HL-60 (cell line): ENCODE measurements around the gene ANKS3.

Source experiments
- DNase-seq, 2 experiments: peaks; one replicate each; pipeline ENCODE4 v3.0.0-alpha.2; 2010 to 2020; ENCODE audit warnings: low read depth in 1 of 2, low spot score in 1 of 2
- H3K27ac ChIP-seq: fragments of 250-450 bp; sonication (Bioruptor Pico); replicated peaks from 2 replicates; pipeline ENCODE4 v1.5.1; 2020; ENCODE audit warnings: mild to moderate bottlenecking, moderate library complexity
- H3K27me3 ChIP-seq: fragments of 250-450 bp; sonication (Bioruptor Pico); 2 replicates; pipeline ENCODE4 v1.5.1; 2021; ENCODE audit warnings: mild to moderate bottlenecking, moderate library complexity; ENCODE audit not compliant: insufficient read depth, poor library complexity, severe bottlenecking
- H3K4me3 ChIP-seq: replicated peaks from 2 replicates; pipeline ENCODE4 v1.5.1; 2011; ENCODE audit warnings: mild to moderate bottlenecking, control low read depth, low read length; ENCODE audit not compliant: insufficient read depth
- GABPA ChIP-seq: IDR thresholded peaks from 2 replicates; pipeline ENCODE4 v1.6.1; 2012; ENCODE audit warnings: low read depth
- POLR2AphosphoS5 ChIP-seq: IDR thresholded peaks from 2 replicates; pipeline ENCODE4 v1.6.1; 2012; ENCODE audit warnings: low read depth
- SPI1 ChIP-seq: IDR thresholded peaks from 2 replicates; pipeline ENCODE4 v1.6.1; 2012; ENCODE audit warnings: low read depth, mild to moderate bottlenecking, borderline replicate concordance
- TF ChIP-seq, protein P1 (sequence below): IDR thresholded peaks from 2 replicates; pipeline ENCODE4 v1.6.1; 2012; ENCODE audit warnings: low read depth; ENCODE audit not compliant: insufficient replicate concordance
- TF ChIP-seq, protein P2 (sequence below): IDR thresholded peaks from one replicate; pipeline ENCODE4 v1.5.1; 2011; ENCODE audit warnings: low read length, control low read depth, inconsistent platforms; ENCODE audit not compliant: insufficient read depth

ANKS3 gene

DNA sequence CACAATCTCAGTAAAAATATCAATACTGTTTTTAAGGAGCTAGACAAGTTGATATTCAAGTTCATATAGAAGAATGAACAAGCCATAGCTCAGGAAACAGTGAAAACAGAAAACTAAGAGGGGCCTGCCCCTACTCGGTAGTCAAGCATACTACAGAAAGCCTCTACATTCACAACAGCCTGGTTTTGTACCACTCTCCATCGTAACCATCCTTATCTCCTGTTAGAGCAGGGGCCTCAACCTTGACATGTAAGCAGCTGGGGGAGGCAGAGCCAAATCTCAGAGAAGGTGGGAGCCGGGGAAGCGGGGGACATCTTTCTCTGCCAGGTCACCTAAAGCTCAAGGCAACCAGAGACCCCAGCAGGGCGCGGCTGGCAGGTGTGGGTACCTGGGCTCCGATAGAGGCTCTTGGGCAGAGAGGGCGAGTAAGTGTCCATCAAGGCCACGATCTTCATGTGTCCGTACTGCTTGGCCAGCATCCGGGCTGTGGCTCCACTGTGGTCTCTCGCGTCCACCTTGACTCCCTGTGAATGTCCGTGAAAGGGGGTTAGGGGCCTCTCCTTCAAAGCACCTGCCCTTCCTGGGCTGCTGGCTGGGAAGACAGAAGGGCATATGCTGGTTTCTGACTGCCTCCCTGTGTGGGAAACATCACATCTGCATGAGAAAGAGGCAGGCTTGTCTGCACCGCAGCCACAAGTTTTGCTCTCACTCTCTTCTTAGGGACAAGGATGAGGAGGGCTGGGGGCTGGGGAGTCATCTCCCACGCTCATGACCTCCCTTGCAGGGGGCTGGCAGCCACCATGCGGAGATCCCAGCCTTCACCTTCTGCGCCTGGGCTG, 20.2 kb downstream of the ANKS3 start:
- no peak for DNase-seq
- Histone ChIP-seq H3K4me3 (no peak overlapping the region), H3K27me3 (no peaks in the 10 kb centered on the region), H3K27ac (no peak overlapping the region)
- TF ChIP-seq POLR2AphosphoS5 (no peak), SPI1 (no peak), GABPA (no peak)
- TF ChIP-seq, protein P1, sequence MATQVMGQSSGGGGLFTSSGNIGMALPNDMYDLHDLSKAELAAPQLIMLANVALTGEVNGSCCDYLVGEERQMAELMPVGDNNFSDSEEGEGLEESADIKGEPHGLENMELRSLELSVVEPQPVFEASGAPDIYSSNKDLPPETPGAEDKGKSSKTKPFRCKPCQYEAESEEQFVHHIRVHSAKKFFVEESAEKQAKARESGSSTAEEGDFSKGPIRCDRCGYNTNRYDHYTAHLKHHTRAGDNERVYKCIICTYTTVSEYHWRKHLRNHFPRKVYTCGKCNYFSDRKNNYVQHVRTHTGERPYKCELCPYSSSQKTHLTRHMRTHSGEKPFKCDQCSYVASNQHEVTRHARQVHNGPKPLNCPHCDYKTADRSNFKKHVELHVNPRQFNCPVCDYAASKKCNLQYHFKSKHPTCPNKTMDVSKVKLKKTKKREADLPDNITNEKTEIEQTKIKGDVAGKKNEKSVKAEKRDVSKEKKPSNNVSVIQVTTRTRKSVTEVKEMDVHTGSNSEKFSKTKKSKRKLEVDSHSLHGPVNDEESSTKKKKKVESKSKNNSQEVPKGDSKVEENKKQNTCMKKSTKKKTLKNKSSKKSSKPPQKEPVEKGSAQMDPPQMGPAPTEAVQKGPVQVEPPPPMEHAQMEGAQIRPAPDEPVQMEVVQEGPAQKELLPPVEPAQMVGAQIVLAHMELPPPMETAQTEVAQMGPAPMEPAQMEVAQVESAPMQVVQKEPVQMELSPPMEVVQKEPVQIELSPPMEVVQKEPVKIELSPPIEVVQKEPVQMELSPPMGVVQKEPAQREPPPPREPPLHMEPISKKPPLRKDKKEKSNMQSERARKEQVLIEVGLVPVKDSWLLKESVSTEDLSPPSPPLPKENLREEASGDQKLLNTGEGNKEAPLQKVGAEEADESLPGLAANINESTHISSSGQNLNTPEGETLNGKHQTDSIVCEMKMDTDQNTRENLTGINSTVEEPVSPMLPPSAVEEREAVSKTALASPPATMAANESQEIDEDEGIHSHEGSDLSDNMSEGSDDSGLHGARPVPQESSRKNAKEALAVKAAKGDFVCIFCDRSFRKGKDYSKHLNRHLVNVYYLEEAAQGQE = no peak
- TF ChIP-seq, protein P2, sequence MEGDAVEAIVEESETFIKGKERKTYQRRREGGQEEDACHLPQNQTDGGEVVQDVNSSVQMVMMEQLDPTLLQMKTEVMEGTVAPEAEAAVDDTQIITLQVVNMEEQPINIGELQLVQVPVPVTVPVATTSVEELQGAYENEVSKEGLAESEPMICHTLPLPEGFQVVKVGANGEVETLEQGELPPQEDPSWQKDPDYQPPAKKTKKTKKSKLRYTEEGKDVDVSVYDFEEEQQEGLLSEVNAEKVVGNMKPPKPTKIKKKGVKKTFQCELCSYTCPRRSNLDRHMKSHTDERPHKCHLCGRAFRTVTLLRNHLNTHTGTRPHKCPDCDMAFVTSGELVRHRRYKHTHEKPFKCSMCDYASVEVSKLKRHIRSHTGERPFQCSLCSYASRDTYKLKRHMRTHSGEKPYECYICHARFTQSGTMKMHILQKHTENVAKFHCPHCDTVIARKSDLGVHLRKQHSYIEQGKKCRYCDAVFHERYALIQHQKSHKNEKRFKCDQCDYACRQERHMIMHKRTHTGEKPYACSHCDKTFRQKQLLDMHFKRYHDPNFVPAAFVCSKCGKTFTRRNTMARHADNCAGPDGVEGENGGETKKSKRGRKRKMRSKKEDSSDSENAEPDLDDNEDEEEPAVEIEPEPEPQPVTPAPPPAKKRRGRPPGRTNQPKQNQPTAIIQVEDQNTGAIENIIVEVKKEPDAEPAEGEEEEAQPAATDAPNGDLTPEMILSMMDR = no peak

DNA sequence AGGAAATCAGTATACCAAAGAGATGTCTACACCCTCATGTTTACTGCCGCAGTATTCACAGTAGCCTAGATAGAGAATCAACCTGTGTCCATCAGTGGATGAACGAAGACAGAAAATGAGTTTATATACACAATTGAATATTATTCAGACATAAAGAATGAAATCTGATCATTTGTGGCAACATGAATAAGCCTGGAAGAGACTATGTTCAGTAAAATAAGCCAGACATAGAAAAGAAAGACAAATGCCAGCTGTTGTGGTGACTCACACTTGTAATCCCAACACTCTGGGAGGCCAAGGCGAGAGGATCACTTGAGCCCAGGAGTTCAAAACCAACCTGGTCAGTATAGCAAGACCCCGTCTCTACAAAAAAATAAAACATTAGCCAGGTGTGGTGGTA, 24.6 kb downstream of the ANKS3 start:
- no peak for DNase-seq
- Histone ChIP-seq H3K4me3 (no peak overlapping the region), H3K27me3 (no peaks in the 10 kb centered on the region), H3K27ac (no peak overlapping the region)
- TF ChIP-seq, protein P1 = no peak
- TF ChIP-seq POLR2AphosphoS5 = no peak
- TF ChIP-seq SPI1 = no peak
- TF ChIP-seq, protein P2 = no peak
- no peak for TF ChIP-seq GABPA

DNA sequence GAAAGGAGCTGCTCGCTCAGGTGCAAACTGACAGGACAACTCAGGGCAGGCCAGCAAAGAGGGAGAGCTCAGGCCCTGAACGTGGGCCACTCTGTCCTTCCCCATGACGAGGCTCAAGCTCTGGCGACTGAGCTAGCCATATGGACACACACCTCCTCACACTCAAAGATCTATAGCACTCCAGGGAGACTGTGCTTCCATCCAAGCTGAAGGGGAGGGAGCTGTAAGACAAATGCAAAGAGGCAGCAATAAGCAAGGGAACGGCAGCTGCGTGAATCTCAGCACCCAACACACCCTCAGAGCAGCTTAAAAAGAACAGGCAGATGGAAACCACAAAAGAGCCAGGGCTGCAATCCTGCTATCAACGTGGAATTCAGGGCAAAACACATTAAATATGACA, 27.2 kb downstream of the ANKS3 start:
- no peak for DNase-seq
- TF ChIP-seq SPI1 = no peak
- TF ChIP-seq GABPA = no peak
- TF ChIP-seq POLR2AphosphoS5 = no peak
- TF ChIP-seq, protein P1 = no peak
- TF ChIP-seq, protein P2 = no peak
- no peak overlapping the region for H3K27ac ChIP-seq
- no peaks in the 10 kb centered on the region for H3K27me3 ChIP-seq
- H3K4me3 ChIP-seq = no peak overlapping the region
